Measurements from ENCODE around the gene RGL2. TPM values are rescaled to one million over a fixed set of nuclear protein-coding genes. Genes with fewer than 3 reads are reported as not detected.

The RGL2 gene
- total RNA-seq, 4 donors from 2014 or later: 79.7 to 95.3 (median 84.4) TPM

GRCh38 chr6:33318426-33319073 lies 19.8 kb upstream of the RGL2 start:
- no peak for DNase-seq (ENCODE audit: low spot score in 2 of 2)
- TF ChIP-seq POLR2A (IDR thresholded peaks at IDR 0.05) (no peak), CTCF (IDR thresholded peaks at IDR 0.05) (no peak)
- 64 to 70% methylated on average over 8 of the region's 8 CpGs for WGBS, 2 donors
- intact Hi-C loops (cut with DNase I; ENCODE audit: low total_unique reads): no loop called here
- no peak overlapping the region for H3K4me3 ChIP-seq (ENCODE audit: low read depth, poor library complexity, severe bottlenecking)

- 1% methylated on average over 40 to 41 of the region's 44 CpGs for WGBS, 2 donors
- intact Hi-C loops (cut with DNase I; ENCODE audit: low total_unique reads): no loop called here
- peak; percentile 99 to 100 for DNase-seq (ENCODE audit: low spot score in 2 of 2)
- H3K4me3 ChIP-seq (ENCODE audit: low read depth, poor library complexity, severe bottlenecking): no peak within 1 kb of the TSS
- TF ChIP-seq POLR2A (IDR thresholded peaks at IDR 0.05): no peak
- TF ChIP-seq CTCF (IDR thresholded peaks at IDR 0.05): no peak
These were observed 19.1 kb upstream of the RGL2 start, which contains the start of gene ZBTB22 for GRCh38 chr6:33317669-33318425. TSS of gene ZBTB22 (minus strand) at chr6:33317744. CDS start at chr6:33316916, 828 bp downstream.

- no peak overlapping the region for H3K4me3 ChIP-seq (ENCODE audit: low read depth, poor library complexity, severe bottlenecking)
- DNase-seq (ENCODE audit: low spot score in 2 of 2): peak in 1 of 2 donors; percentile 92
- 1 to 2% methylated on average over 10 to 16 of the region's 27 CpGs for WGBS, 2 donors
- intact Hi-C loops (cut with DNase I; ENCODE audit: low total_unique reads): no loop called here
- TF ChIP-seq POLR2A (IDR thresholded peaks at IDR 0.05) (no peak), CTCF (IDR thresholded peaks at IDR 0.05) (no peak)
These were observed 18.6 kb upstream of the RGL2 start for GRCh38 chr6:33317419-33317668.

- intact Hi-C loops (cut with DNase I; ENCODE audit: low total_unique reads): no loop called here
- 72 to 78% methylated on average over 19 of the region's 19 CpGs for WGBS, 2 donors
- DNase-seq (ENCODE audit: low spot score in 2 of 2): no peak
- no peak overlapping the region for H3K4me3 ChIP-seq (ENCODE audit: low read depth, poor library complexity, severe bottlenecking)
- TF ChIP-seq CTCF (IDR thresholded peaks at IDR 0.05) (no peak), POLR2A (IDR thresholded peaks at IDR 0.05) (no peak)
These were observed 18.1 kb upstream of the RGL2 start for GRCh38 chr6:33316603-33317418.

- DNase-seq (ENCODE audit: low spot score in 2 of 2): no peak
- TF ChIP-seq CTCF (IDR thresholded peaks at IDR 0.05) (no peak), POLR2A (IDR thresholded peaks at IDR 0.05) (no peak)
- H3K4me3 ChIP-seq (ENCODE audit: low read depth, poor library complexity, severe bottlenecking): no peak overlapping the region
- WGBS, 2 donors: 85 to 88% methylated on average over 17 of the region's 17 CpGs
- intact Hi-C loops (cut with DNase I; ENCODE audit: low total_unique reads): no loop called here
These were observed 17.3 kb upstream of the RGL2 start for GRCh38 chr6:33315793-33316602.

Data from lower leg skin (tissue), 4 donors.